HCT116 (cell line): ENCODE data around the gene ATP6V1G1. TPM values are rescaled to one million over a fixed set of nuclear protein-coding genes. Genes with fewer than 3 reads are reported as not detected.
A peak's percentile ranks its signal among the peaks of the same experiment; 100 is the strongest.

Source experiments
- ATAC-seq: fragments of 200-7000 bp; cut with Tn5 transposase; 2 replicates; pipeline ENCODE4 v1.9.1; 2020; ENCODE audit warnings: mild to moderate bottlenecking, moderate library complexity
- Bru-seq: library from RNA; stranded (reverse); fragments of 400-500 nt; gene quantifications from one replicate; lab custom pipeline; 2021; lab: Mats Ljungman, UMichigan
- BruChase-seq, 2 experiments: library from RNA; stranded (reverse); fragments of 400-500 nt; gene quantifications; one replicate each; lab custom pipeline; 2021; lab: Mats Ljungman, UMichigan
- BruUV-seq: library from RNA; stranded (reverse); fragments of 400-500 nt; replicated peaks from 2 replicates; lab custom pipeline; 2021; lab: Mats Ljungman, UMichigan
- CTCF ChIA-PET: fragments of 300-600 bp; sonication (Branson Sonifier 250); formaldehyde crosslinking; loops from one replicate; lab custom pipeline; 2021; ENCODE audit warnings: antibody characterized with exemption; lab: Charles Lee
- POLR2A ChIA-PET: fragments of 300-600, 350-600 bp; sonication (Branson Sonifier 250); formaldehyde crosslinking; loops from one replicate; lab custom pipeline; 2021; ENCODE audit warnings: antibody characterized with exemption; lab: Charles Lee
- RAD21 ChIA-PET, 2 experiments: fragments of 300-600 bp; sonication (Branson Sonifier 250); formaldehyde crosslinking; loops; one replicate each; lab custom pipeline; 2023; ENCODE audit warnings: low total read pairs in 2 of 2; ENCODE audit not compliant: uncharacterized antibody in 2 of 2, unreplicated experiment in 2 of 2, low non-redundant PET in 1 of 2; lab: Charles Lee
- DNase-seq: peaks from one replicate; pipeline ENCODE4 v3.0.0-alpha.2; 2010; ENCODE audit warnings: low read depth, low spot score
- H2AFZ ChIP-seq: fragments of 200-600 bp; shearing (Covaris generic), sonication (generic); 2 replicates; pipeline ENCODE4 v1.6.1; 2017; ENCODE audit warnings: low read depth, mixed run types, mixed read lengths, antibody characterized with exemption, low read length; ENCODE audit not compliant: poor library complexity, severe bottlenecking
- H3K27ac ChIP-seq: 2 replicates; pipeline ENCODE4 v1.5.1; 2012; ENCODE audit warnings: low read depth, low read length
- H3K27me3 ChIP-seq: fragments of 200-600 bp; sonication (generic); 2 replicates; pipeline ENCODE4 v1.6.1; 2016; ENCODE audit warnings: mixed run types, low read length, mixed read lengths; ENCODE audit not compliant: insufficient read depth
- H3K36me3 ChIP-seq, 2 experiments: fragments of 200-500 bp in 1 of 2; fragments of 200-600 bp in 1 of 2; sonication (Bioruptor generic) in 1 of 2; sonication (generic) in 1 of 2; 2 replicates each; pipeline versions ENCODE4 v1.5.1 to v1.6.1; 2014 to 2016; ENCODE audit warnings: low read length in 2 of 2, inconsistent platforms in 1 of 2, mixed read lengths in 1 of 2, mixed run types in 1 of 2; ENCODE audit not compliant: insufficient read depth in 2 of 2, control insufficient read depth in 1 of 2
- H3K4me1 ChIP-seq, 2 experiments: fragments of 200-600 bp in 1 of 2; sonication (generic) in 1 of 2; 2 replicates each; pipeline versions ENCODE4 v1.5.1 to v1.6.1; 2012 to 2017; ENCODE audit warnings: low read length in 2 of 2, inconsistent platforms in 1 of 2, mild to moderate bottlenecking in 1 of 2, mixed read lengths in 1 of 2, mixed run types in 1 of 2, moderate library complexity in 1 of 2; ENCODE audit not compliant: insufficient read depth in 2 of 2, control insufficient read depth in 1 of 2
- H3K4me2 ChIP-seq: fragments of 200-600 bp; sonication (generic); 2 replicates; pipeline ENCODE4 v1.6.1; 2017; ENCODE audit warnings: mixed run types, low read length, mixed read lengths
- H3K4me3 ChIP-seq, 2 experiments: fragments of 200-600 bp in 1 of 2; sonication (generic) in 1 of 2; replicated peaks in 1 of 2; 2 replicates each; pipeline ENCODE4 v1.5.1; 2011 to 2016; ENCODE audit warnings: low read length in 2 of 2, control low read depth in 1 of 2, low read depth in 1 of 2, mild to moderate bottlenecking in 1 of 2, mixed read lengths in 1 of 2, mixed run types in 1 of 2
- H3K79me2 ChIP-seq: fragments of 200-600 bp; sonication (generic); 2 replicates; pipeline ENCODE4 v1.6.1; 2017; ENCODE audit warnings: mild to moderate bottlenecking, mixed run types, low read length, moderate library complexity, mixed read lengths; ENCODE audit not compliant: insufficient read depth
- H3K9ac ChIP-seq: fragments of 200-600 bp; sonication (generic); 2 replicates; pipeline ENCODE4 v1.6.1; 2016; ENCODE audit warnings: low read length, mixed read lengths
- H3K9me2 ChIP-seq: fragments of 200-600 bp; sonication (generic), shearing (Covaris generic); 2 replicates; pipeline ENCODE4 v1.6.1; 2017; ENCODE audit warnings: mixed run types, mild to moderate bottlenecking, moderate library complexity; ENCODE audit not compliant: insufficient read depth
- H3K9me3 ChIP-seq, 2 experiments: fragments of 200-500 bp in 1 of 2; fragments of 200-600 bp in 1 of 2; sonication (Bioruptor generic) in 1 of 2; sonication (generic) in 1 of 2; 2 replicates each; pipeline ENCODE4 v1.6.1; 2014 to 2017; ENCODE audit warnings: low read length in 2 of 2, mixed read lengths in 2 of 2, inconsistent platforms in 1 of 2, low read depth in 1 of 2, mild to moderate bottlenecking in 1 of 2, mixed run types in 1 of 2, moderate library complexity in 1 of 2; ENCODE audit not compliant: control insufficient read depth in 1 of 2, insufficient read depth in 1 of 2
- H4K20me1 ChIP-seq: fragments of 200-600 bp; sonication (generic), shearing (Covaris generic); 2 replicates; pipeline ENCODE4 v1.6.1; 2017; ENCODE audit warnings: mixed run types, mild to moderate bottlenecking, moderate library complexity; ENCODE audit not compliant: insufficient read depth
- CEBPB ChIP-seq: IDR thresholded peaks from 2 replicates; pipeline ENCODE4 v1.6.1; 2012; ENCODE audit warnings: low read depth
- EGR1 ChIP-seq: IDR thresholded peaks from 2 replicates; pipeline ENCODE4 v1.6.1; 2012; ENCODE audit warnings: low read depth
- ELF1 ChIP-seq: IDR thresholded peaks from 2 replicates; pipeline ENCODE4 v1.6.1; 2012; ENCODE audit warnings: low read depth, borderline replicate concordance
- FOSL1 ChIP-seq: IDR thresholded peaks from 2 replicates; pipeline ENCODE4 v1.6.1; 2012; ENCODE audit warnings: low read depth
- POLR2A ChIP-seq: IDR thresholded peaks from 2 replicates; pipeline ENCODE4 v1.7.0; 2011; ENCODE audit warnings: borderline replicate concordance; ENCODE audit not compliant: insufficient read depth, insufficient read length; ENCODE audit errors: extremely low read depth
- POLR2AphosphoS5 ChIP-seq: IDR thresholded peaks from 2 replicates; pipeline ENCODE4 v1.6.1; 2011; ENCODE audit warnings: mild to moderate bottlenecking, low read depth, low read length, moderate library complexity
- RAD21 ChIP-seq: IDR thresholded peaks from 2 replicates; pipeline ENCODE4 v1.6.1; 2012; ENCODE audit warnings: low read depth, mild to moderate bottlenecking
- SIN3A ChIP-seq: IDR thresholded peaks from 2 replicates; pipeline ENCODE4 v1.6.1; 2012; ENCODE audit warnings: low read depth
- SP1 ChIP-seq: IDR thresholded peaks from 2 replicates; pipeline ENCODE4 v1.6.1; 2012; ENCODE audit warnings: low read depth
- SRF ChIP-seq: IDR thresholded peaks from 2 replicates; pipeline ENCODE4 v1.6.1; 2012; ENCODE audit warnings: low read depth
- TCF7L2 ChIP-seq: IDR thresholded peaks from 2 replicates; pipeline ENCODE4 v1.7.0; 2011; ENCODE audit warnings: borderline replicate concordance, inconsistent platforms; ENCODE audit not compliant: insufficient read depth, insufficient read length; ENCODE audit errors: extremely low read depth
- YY1 ChIP-seq: IDR thresholded peaks from 2 replicates; pipeline ENCODE4 v1.6.1; 2011; ENCODE audit warnings: low read length, low read depth, moderate library complexity, mild to moderate bottlenecking; ENCODE audit not compliant: insufficient replicate concordance; ENCODE audit errors: extremely low read depth
- ZFX ChIP-seq: fragments of 450-650 bp; IDR thresholded peaks from 2 replicates; pipeline ENCODE4 v1.6.1; 2017
- intact Hi-C: fragments of 100-400 bp; cut with micrococcal nuclease; formaldehyde crosslinking; loops from 2 replicates; pipeline ENCODE4 v1.10.0; 2022
- long read RNA-seq: library from polyadenylated mRNA; unstranded; transcript quantifications from one replicate; pipeline ENCODE4 v2.0.0, GENCODE V29; 2021; ENCODE audit not compliant: unreplicated experiment
- polyA plus RNA-seq: library from polyadenylated mRNA; unstranded; fragments of >200 nt; gene quantifications from 2 replicates; pipeline ENCODE4 v1.2.1, GENCODE V29; 2012; ENCODE audit warnings: missing spikeins
- total RNA-seq: library from RNA; stranded (reverse); gene quantifications from one replicate; pipeline ENCODE4 v1.2.1, GENCODE V29; 2021; ENCODE audit not compliant: unreplicated experiment
- TF ChIP-seq, protein P1 (sequence below): IDR thresholded peaks from 2 replicates; pipeline ENCODE4 v1.6.1; 2011; ENCODE audit warnings: mild to moderate bottlenecking, low read length, moderate library complexity; ENCODE audit not compliant: insufficient replicate concordance; ENCODE audit errors: extremely low read depth
- TF ChIP-seq, protein P2 (sequence below): IDR thresholded peaks from 2 replicates; pipeline ENCODE4 v1.6.1; 2012
- TF ChIP-seq, protein P3 (sequence below), 3 experiments: fragments of 200-600 bp in 1 of 3; sonication (generic) in 1 of 3; IDR thresholded peaks in 2 of 3; conservative IDR thresholded peaks in 1 of 3; 2 replicates each; pipeline ENCODE4 v1.5.1; 2012 to 2017; ENCODE audit warnings: low read depth in 2 of 3, low read length in 2 of 3, antibody characterized with exemption in 1 of 3, borderline replicate concordance in 1 of 3, control low read depth in 1 of 3, mild to moderate bottlenecking in 1 of 3, mixed read lengths in 1 of 3, mixed run types in 1 of 3, moderate library complexity in 1 of 3; ENCODE audit not compliant: insufficient read depth in 1 of 3
- TF ChIP-seq, protein P4 (sequence below): IDR thresholded peaks from 2 replicates; pipeline ENCODE4 v1.6.1; 2012

Gene ATP6V1G1, protein sequence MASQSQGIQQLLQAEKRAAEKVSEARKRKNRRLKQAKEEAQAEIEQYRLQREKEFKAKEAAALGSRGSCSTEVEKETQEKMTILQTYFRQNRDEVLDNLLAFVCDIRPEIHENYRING
- total RNA-seq (72.3 TPM), Bru-seq, nascent RNA (percentile 92 among the genes with signal in this experiment), BruChase-seq, experiment 1, labeled RNA remaining after a 6-hour chase (percentile 95 among the genes with signal in this experiment), BruChase-seq, experiment 2, labeled RNA remaining after a 2-hour chase (percentile 86 among the genes with signal in this experiment)
- polyA plus RNA-seq = 44.3 and 57.8 TPM in 2 replicates
- long read RNA-seq, transcript ATP6V1G1-201 (3 exons, 1,080 nt) = major isoform, 102 of 105 reads
- long read RNA-seq, partial matches to known transcripts = 2 of 105 reads
- long read RNA-seq, other reads (novel, unspliced or antisense) = 1 of 105 reads

DNA sequence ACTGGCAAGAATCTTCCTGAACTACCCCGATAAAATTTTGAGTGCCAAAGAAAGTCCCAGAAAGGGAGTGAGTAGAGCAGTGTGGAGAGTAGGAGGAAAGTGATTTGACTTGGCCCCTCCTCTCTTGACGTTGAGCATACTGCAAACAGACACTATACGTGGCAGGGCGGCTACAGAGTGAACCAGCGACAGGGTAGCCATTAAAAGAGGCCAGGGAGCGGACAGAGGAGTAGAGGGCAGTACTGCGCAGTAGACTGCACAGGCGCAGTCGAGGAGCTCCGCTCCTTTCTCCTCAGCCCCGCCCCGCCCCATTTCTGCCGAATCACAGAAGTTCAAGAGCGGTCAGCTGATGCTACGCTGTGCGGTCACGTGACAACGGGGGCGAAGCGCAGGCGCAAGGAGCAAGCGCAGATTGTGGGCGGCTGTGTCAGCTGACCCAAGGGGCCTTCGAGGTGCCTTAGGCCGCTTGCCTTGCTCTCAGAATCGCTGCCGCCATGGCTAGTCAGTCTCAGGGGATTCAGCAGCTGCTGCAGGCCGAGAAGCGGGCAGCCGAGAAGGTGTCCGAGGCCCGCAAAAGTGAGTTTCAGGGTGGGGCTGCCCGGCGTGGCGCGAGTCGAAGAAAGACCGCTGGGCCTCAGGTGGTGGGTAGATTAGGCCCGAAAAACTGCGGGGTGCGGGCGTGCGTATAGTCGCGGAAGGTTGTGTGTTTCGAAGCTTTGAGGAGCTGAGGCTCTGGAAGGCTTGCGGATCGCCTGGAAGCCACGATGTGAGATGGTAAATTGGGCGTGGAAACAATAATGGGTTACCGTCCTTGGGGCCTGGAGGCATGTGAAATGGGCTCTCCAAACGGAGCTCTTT, at the start of gene ATP6V1G1:
Gene ATP6V1G1, plus strand, starts transcription at position 425 of the 858 bp plus-strand sequence. Its CDS starts 70 bp downstream, at position 495.
- H3K9me3 ChIP-seq = no peaks in the 10 kb centered on the region
- H4K20me1 ChIP-seq = no peaks in the 10 kb centered on the region
- peak; percentile 98 for DNase-seq
- H3K9me2 ChIP-seq = no peaks in the 10 kb centered on the region
- H3K9ac ChIP-seq = peak within 1 kb of the TSS; percentile 93
- H3K79me2 ChIP-seq = peaks cover 50% of the 10 kb centered on the region
- peak; percentile 98 for ATAC-seq
- CTCF ChIA-PET = interaction anchor here (0.9 to 1.3 kb wide), 2 partner anchors 49 to 66 kb away, joined by 5 to 8 read pairs; no protein-coding TSS in a partner anchor
- TF ChIP-seq FOSL1 (no peak), CEBPB (no peak), ELF1 (no peak), POLR2A (peak; percentile 96), SRF (no peak), TCF7L2 (peak; percentile 8), POLR2AphosphoS5 (peak; percentile 99), SIN3A (peak; percentile 40), YY1 (peak; percentile 89), RAD21 (no peak), EGR1 (peak; percentile 94), ZFX (peak; percentile 99), SP1 (no peak; the same call in 1 of the 2 replicates)
- TF ChIP-seq, protein P1, sequence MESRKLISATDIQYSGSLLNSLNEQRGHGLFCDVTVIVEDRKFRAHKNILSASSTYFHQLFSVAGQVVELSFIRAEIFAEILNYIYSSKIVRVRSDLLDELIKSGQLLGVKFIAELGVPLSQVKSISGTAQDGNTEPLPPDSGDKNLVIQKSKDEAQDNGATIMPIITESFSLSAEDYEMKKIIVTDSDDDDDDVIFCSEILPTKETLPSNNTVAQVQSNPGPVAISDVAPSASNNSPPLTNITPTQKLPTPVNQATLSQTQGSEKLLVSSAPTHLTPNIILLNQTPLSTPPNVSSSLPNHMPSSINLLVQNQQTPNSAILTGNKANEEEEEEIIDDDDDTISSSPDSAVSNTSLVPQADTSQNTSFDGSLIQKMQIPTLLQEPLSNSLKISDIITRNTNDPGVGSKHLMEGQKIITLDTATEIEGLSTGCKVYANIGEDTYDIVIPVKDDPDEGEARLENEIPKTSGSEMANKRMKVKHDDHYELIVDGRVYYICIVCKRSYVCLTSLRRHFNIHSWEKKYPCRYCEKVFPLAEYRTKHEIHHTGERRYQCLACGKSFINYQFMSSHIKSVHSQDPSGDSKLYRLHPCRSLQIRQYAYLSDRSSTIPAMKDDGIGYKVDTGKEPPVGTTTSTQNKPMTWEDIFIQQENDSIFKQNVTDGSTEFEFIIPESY = peak; percentile 59
- TF ChIP-seq, protein P2, sequence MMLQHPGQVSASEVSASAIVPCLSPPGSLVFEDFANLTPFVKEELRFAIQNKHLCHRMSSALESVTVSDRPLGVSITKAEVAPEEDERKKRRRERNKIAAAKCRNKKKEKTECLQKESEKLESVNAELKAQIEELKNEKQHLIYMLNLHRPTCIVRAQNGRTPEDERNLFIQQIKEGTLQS = no peak
- TF ChIP-seq, protein P3, sequence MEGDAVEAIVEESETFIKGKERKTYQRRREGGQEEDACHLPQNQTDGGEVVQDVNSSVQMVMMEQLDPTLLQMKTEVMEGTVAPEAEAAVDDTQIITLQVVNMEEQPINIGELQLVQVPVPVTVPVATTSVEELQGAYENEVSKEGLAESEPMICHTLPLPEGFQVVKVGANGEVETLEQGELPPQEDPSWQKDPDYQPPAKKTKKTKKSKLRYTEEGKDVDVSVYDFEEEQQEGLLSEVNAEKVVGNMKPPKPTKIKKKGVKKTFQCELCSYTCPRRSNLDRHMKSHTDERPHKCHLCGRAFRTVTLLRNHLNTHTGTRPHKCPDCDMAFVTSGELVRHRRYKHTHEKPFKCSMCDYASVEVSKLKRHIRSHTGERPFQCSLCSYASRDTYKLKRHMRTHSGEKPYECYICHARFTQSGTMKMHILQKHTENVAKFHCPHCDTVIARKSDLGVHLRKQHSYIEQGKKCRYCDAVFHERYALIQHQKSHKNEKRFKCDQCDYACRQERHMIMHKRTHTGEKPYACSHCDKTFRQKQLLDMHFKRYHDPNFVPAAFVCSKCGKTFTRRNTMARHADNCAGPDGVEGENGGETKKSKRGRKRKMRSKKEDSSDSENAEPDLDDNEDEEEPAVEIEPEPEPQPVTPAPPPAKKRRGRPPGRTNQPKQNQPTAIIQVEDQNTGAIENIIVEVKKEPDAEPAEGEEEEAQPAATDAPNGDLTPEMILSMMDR (IDR thresholded peaks at IDR 0.05 in 2 of 3, conservative IDR thresholded peaks at IDR 0.05 in 1 of 3; ENCODE audit: borderline replicate concordance in 1 of 3, insufficient read depth in 1 of 3, low read depth in 2 of 3, low read length in 2 of 3) = 0 out of 6 replicates have a peak, but pooled peaks of 1 of the 3 experiments have one; percentile 9
- TF ChIP-seq, protein P4, sequence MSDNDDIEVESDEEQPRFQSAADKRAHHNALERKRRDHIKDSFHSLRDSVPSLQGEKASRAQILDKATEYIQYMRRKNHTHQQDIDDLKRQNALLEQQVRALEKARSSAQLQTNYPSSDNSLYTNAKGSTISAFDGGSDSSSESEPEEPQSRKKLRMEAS = peak; percentile 79
- TF ChIP-seq, all 23 proteins: peak for 10
- no peaks in the 10 kb centered on the region for H3K27me3 ChIP-seq
- ChIA-PET POLR2A (interaction anchor here (0.6 to 1.6 kb wide), 16 partner anchors 9 to 148 kb away, joined by 3 to 9 read pairs (median 4); partner anchors contain the start of gene TMEM268), RAD21 (no interaction called here)
- H3K36me3 ChIP-seq = peaks cover under 1 to 3% of the 10 kb centered on the region in 2 experiments; a peak in 2 of 4 replicates
- peaks cover 10 to 19% of the 10 kb centered on the region in 2 experiments for H3K4me1 ChIP-seq
- H3K4me3 ChIP-seq = peak within 1 kb of the TSS; percentile 95 to 100
- H3K27ac ChIP-seq = peak within 1 kb of the TSS; percentile 65
- peak within 1 kb of the TSS; percentile 62 for H2AFZ ChIP-seq
- no TSS peak for BruUV-seq
- H3K4me2 ChIP-seq = peak within 1 kb of the TSS; percentile 92
- intact Hi-C loops = loop anchor here (5.0 kb wide), 1 partner anchor 80 kb away; the partner anchor contains the start of gene WHRN
